GM18909 (cell line): ENCODE results near the gene C9orf72.

Source experiments
- ATAC-seq: cut with Tn5 transposase; IDR thresholded peaks from one replicate; pipeline ENCODE4 v1.9.1; 2021; ENCODE audit warnings: mild to moderate bottlenecking; ENCODE audit not compliant: unreplicated experiment, poor library complexity

The C9orf72 gene

GRCh38 chr9:27539479-27540441 lies 33.5 kb downstream of the C9orf72 start:
- ATAC-seq, result peak; percentile 47

GRCh38 chr9:27538647-27539046 lies 34.6 kb downstream of the C9orf72 start:
- ATAC-seq, result peak; percentile 56

- ATAC-seq, result no peak
Observed at GRCh38 chr9:27537756-27538155, 35.5 kb downstream of the C9orf72 start.

GRCh38 chr9:27537027-27537435 lies 36.2 kb downstream of the C9orf72 start:
- no peak for ATAC-seq

GRCh38 chr9:27536168-27536567 lies 37.1 kb downstream of the C9orf72 start:
- ATAC-seq, result no peak

GRCh38 chr9:27535701-27536118 lies 37.6 kb downstream of the C9orf72 start:
- peak; percentile 48 for ATAC-seq

GRCh38 chr9:27534658-27535209 lies 38.5 kb downstream of the C9orf72 start:
- no peak for ATAC-seq

GRCh38 chr9:27534131-27534530 lies 39.1 kb downstream of the C9orf72 start:
- no peak for ATAC-seq

- ATAC-seq, result no peak
Observed at GRCh38 chr9:27533311-27533710, 40.0 kb downstream of the C9orf72 start.

GRCh38 chr9:27532046-27532445 lies 41.2 kb downstream of the C9orf72 start:
- no peak for ATAC-seq

- ATAC-seq, result no peak
Observed at GRCh38 chr9:27530915-27531755, 42.1 kb downstream of the C9orf72 start.

GRCh38 chr9:27529316-27530278 lies 43.7 kb downstream of the C9orf72 start, which contains the start of gene MOB3B:
MOB3B (minus strand) TSS chr9:27529814; CDS start chr9:27455550, 74,264 bp downstream.
- peak; percentile 79 for ATAC-seq

- ATAC-seq, result peak; percentile 45
Observed at GRCh38 chr9:27528886-27529315, 44.4 kb downstream of the C9orf72 start.

- peak; percentile 63 for ATAC-seq
Observed at GRCh38 chr9:27528076-27528885, 45.0 kb downstream of the C9orf72 start.

- ATAC-seq, result no peak
Observed at GRCh38 chr9:27527702-27528075, 45.6 kb downstream of the C9orf72 start.

- no peak for ATAC-seq
Observed at GRCh38 chr9:27524236-27524635, 49.0 kb downstream of the C9orf72 start, which contains the start of gene IFNK. IFNK (plus strand) TSS chr9:27524290; CDS start chr9:27524337, 47 bp downstream.

- ATAC-seq, result no peak
Observed at GRCh38 chr9:27523141-27523540, 50.1 kb downstream of the C9orf72 start.

- ATAC-seq, result no peak
Observed at GRCh38 chr9:27520986-27521385, 52.3 kb downstream of the C9orf72 start.
